ENCODE measurements around the gene RANBP3L.

RANBP3L gene

GRCh38 chr5:36251218-36251617 lies 50.5 kb downstream of the RANBP3L start:
- DNase-seq (ENCODE audit: low read depth), result no peak
- H3K4me3 ChIP-seq (ENCODE audit: low read depth, low read length), result no peak overlapping the region
- TF ChIP-seq, protein P1, sequence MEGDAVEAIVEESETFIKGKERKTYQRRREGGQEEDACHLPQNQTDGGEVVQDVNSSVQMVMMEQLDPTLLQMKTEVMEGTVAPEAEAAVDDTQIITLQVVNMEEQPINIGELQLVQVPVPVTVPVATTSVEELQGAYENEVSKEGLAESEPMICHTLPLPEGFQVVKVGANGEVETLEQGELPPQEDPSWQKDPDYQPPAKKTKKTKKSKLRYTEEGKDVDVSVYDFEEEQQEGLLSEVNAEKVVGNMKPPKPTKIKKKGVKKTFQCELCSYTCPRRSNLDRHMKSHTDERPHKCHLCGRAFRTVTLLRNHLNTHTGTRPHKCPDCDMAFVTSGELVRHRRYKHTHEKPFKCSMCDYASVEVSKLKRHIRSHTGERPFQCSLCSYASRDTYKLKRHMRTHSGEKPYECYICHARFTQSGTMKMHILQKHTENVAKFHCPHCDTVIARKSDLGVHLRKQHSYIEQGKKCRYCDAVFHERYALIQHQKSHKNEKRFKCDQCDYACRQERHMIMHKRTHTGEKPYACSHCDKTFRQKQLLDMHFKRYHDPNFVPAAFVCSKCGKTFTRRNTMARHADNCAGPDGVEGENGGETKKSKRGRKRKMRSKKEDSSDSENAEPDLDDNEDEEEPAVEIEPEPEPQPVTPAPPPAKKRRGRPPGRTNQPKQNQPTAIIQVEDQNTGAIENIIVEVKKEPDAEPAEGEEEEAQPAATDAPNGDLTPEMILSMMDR (IDR thresholded peaks at IDR 0.05; ENCODE audit: low read depth, low read length, missing control alignments), result no peak

DNA sequence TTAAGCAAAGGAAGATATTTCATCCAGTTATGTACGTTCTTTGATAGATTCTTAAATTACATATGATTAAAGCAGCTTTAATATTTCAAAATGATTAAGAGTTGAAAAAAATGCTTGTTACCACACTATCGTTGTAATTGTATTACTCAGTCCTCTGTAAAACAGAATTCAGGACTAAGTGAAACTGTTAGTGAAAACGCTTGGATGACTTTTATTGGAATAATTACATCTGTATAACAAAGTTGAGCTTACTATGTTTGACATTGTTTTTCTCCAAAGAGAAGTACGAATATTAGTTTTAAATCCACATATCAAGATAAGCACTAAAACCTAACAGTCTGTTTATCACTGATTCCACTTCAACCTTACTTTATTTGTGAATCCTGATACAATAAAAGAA lies 51.3 kb downstream of the RANBP3L start:
- DNase-seq (ENCODE audit: low read depth), result no peak
- TF ChIP-seq, protein P1 (IDR thresholded peaks at IDR 0.05; ENCODE audit: low read depth, low read length, missing control alignments), result no peak
- H3K4me3 ChIP-seq (ENCODE audit: low read depth, low read length), result no peak overlapping the region

DNA sequence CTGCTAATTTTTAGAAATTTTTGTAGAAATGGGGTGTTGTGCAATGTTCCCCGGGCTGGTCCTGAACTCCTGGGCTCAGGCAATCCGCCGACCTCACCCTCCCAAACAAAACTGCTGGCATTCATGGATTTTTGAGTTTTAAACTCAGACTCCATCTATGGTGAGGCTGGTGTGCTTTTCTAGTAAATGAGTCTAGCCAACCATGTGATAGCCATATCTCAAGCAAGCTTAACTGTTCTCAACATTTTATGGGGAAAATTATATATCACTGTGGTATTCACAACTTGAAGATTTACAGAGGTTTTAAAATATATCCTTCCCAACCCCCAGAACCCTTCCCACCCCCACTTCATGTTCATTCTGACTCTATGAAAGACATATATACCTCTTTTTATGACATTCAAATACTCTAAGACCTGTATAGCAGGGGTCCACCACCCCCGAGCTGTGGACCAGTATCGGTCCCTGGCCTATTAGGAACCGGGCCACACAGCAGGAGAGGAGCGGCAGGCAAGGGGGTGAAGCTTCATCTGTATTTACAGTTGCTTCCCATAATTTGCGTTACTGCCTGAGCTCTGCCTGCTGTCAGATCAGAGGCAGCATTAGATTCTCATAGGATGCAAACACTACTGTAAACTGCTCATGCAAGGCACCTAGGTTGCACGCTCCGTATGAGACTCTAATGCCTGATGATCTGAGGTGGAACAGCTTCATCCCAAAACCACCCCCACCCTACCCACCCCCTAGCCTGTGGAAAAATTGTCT lies 55.5 kb downstream of the RANBP3L start:
- TF ChIP-seq, protein P1 (IDR thresholded peaks at IDR 0.05; ENCODE audit: low read depth, low read length, missing control alignments), result no peak
- no peak overlapping the region for H3K4me3 ChIP-seq (ENCODE audit: low read depth, low read length)
- no peak for DNase-seq (ENCODE audit: low read depth)

DNA sequence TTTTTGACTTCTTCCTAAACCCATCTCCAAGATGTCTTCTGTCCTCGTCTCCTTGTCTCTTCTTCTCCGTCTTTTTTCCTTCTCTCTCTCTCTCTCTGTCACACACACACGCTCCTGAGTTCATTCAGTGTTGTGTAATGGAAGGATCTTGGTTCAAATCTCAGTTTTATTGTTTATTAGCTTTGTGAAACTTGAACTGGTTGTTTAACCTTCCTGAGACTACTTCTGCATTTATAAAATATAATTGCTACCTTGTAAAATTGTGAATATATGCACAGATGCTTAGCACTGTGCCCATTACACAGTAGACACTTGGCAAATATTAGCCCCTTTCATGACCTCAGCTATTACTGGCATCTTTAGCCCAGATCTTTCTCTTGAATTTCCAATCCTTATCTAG lies 57.6 kb downstream of the RANBP3L start:
- no peak for DNase-seq (ENCODE audit: low read depth)
- TF ChIP-seq, protein P1 (IDR thresholded peaks at IDR 0.05; ENCODE audit: low read depth, low read length, missing control alignments), result no peak
- no peak overlapping the region for H3K4me3 ChIP-seq (ENCODE audit: low read depth, low read length)

- TF ChIP-seq, protein P1 (IDR thresholded peaks at IDR 0.05; ENCODE audit: low read depth, low read length, missing control alignments), result no peak
- no peak overlapping the region for H3K4me3 ChIP-seq (ENCODE audit: low read depth, low read length)
- DNase-seq (ENCODE audit: low read depth), result no peak
Measured at GRCh38 chr5:36243653-36244052, 58.0 kb downstream of the RANBP3L start.

- TF ChIP-seq, protein P1 (IDR thresholded peaks at IDR 0.05; ENCODE audit: low read depth, low read length, missing control alignments), result no peak
- peak overlapping the region; percentile 87 for H3K4me3 ChIP-seq (ENCODE audit: low read depth, low read length)
- no peak for DNase-seq (ENCODE audit: low read depth)
Measured at GRCh38 chr5:36242534-36243485, 58.9 kb downstream of the RANBP3L start.

Measured in GM12864 (cell line).